Brain microvascular endothelial cell (primary cell): ENCODE data around the gene PTGER3.
A peak's percentile ranks its signal among the peaks of the same experiment; 100 is the strongest.

Source experiments
- DNase-seq: peaks from one replicate; pipeline ENCODE4 v3.0.0-alpha.2; 2020
- H3K27ac ChIP-seq: fragments of 250-450 bp; sonication (Bioruptor Pico); 2 replicates; pipeline ENCODE4 v1.5.1; 2020; ENCODE audit warnings: mild to moderate bottlenecking, moderate library complexity
- H3K27me3 ChIP-seq: fragments of 250-450 bp; sonication (Bioruptor Pico); replicated peaks from 2 replicates; pipeline ENCODE4 v1.5.1; 2020; ENCODE audit warnings: mild to moderate bottlenecking
- H3K36me3 ChIP-seq: fragments of 250-450 bp; sonication (Bioruptor Pico); replicated peaks from 2 replicates; pipeline ENCODE4 v1.5.1; 2020; ENCODE audit warnings: mild to moderate bottlenecking
- H3K4me3 ChIP-seq: 2 replicates; pipeline ENCODE4 v1.5.1; 2011; ENCODE audit warnings: low read depth, mild to moderate bottlenecking, control low read depth, low read length, moderate library complexity
- in situ Hi-C: cut with HindIII; loops from 2 replicates; pipeline ENCODE4 v1.10.0; 2017; ENCODE audit warnings: low sequenced_read_pairs, low pct_ligation_motif_present
- TF ChIP-seq, protein P1 (sequence below): IDR thresholded peaks from 2 replicates; pipeline ENCODE4 v1.5.1; 2011; ENCODE audit warnings: low read depth, mild to moderate bottlenecking, moderate library complexity, low read length, control low read depth, inconsistent platforms; ENCODE audit errors: missing control alignments

Gene PTGER3

DNA sequence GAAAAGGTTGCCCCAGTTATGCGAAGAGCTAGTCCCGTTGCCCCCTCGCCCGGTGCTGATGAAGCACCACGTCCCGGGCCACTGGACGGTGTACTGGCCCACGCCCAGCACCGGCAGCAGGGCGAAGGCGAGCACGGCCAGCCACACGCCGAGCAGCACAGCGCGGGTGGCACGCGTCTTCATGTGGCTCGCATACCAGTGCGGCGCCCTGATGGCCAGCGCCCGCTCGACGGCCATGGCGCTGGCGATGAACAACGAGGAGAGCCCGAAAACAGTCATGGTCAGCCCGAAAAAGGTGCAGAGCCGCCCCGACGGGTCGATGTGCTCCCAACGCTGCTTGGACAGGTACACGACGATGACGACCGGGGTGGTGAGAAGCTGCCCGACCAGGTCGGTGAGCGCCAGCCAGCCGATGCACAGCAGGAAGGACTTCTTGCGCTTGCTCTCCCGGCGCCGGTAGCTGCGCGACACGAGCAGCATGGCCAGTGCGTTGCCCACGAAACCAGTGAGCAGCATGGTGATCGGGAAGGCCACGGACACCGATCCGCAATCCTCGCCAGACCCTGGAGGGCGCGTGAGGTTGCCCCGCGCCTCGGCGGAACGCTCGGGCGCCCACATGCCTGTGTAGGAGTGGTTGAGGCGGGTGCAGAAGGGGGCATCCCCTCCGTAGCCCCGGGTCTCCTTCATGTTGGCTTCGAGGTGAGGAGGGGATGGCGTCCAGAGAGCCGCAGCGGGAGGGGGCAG, 553 bp downstream of the PTGER3 start:
- in situ Hi-C loops = no loop called here
- H3K27ac ChIP-seq = no peak overlapping the region
- H3K36me3 ChIP-seq = no peaks in the 10 kb centered on the region
- peaks cover 40% of the 10 kb centered on the region for H3K27me3 ChIP-seq
- TF ChIP-seq, protein P1, sequence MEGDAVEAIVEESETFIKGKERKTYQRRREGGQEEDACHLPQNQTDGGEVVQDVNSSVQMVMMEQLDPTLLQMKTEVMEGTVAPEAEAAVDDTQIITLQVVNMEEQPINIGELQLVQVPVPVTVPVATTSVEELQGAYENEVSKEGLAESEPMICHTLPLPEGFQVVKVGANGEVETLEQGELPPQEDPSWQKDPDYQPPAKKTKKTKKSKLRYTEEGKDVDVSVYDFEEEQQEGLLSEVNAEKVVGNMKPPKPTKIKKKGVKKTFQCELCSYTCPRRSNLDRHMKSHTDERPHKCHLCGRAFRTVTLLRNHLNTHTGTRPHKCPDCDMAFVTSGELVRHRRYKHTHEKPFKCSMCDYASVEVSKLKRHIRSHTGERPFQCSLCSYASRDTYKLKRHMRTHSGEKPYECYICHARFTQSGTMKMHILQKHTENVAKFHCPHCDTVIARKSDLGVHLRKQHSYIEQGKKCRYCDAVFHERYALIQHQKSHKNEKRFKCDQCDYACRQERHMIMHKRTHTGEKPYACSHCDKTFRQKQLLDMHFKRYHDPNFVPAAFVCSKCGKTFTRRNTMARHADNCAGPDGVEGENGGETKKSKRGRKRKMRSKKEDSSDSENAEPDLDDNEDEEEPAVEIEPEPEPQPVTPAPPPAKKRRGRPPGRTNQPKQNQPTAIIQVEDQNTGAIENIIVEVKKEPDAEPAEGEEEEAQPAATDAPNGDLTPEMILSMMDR = no peak
- DNase-seq = no peak
- H3K4me3 ChIP-seq = peak overlapping the region; percentile 47

DNA sequence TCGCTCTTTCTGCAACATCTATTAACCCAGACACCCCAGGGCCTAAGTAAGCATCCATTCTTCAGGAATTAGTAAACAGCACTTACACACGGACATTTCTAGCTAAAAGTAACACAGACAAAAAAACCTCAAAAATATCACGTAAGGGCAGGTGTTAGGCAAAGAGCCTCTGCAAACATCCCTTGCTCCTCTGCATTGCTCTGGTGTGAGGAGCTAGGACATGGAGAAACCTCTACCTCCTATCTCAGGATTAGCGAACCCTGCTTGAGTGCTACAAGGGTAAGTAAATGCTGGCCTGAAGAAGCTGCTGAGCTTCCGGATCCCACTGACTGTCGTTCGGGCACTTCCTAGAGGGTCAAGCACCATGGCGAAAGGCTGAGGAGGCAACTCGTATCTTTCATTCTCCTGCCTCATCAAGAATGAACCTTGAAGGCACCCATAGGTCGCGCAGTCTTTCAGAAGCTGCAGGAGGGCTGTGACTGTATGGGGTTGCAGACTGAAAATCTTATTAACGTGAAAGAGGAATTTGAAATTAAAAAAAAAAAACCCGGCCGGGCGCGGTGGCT, 2.1 kb downstream of the PTGER3 start:
- H3K27me3 ChIP-seq = peaks cover 40% of the 10 kb centered on the region
- no peaks in the 10 kb centered on the region for H3K36me3 ChIP-seq
- no peak overlapping the region for H3K27ac ChIP-seq
- no peak overlapping the region for H3K4me3 ChIP-seq
- no peak for DNase-seq
- TF ChIP-seq, protein P1 = no peak
- in situ Hi-C loops = no loop called here

DNA sequence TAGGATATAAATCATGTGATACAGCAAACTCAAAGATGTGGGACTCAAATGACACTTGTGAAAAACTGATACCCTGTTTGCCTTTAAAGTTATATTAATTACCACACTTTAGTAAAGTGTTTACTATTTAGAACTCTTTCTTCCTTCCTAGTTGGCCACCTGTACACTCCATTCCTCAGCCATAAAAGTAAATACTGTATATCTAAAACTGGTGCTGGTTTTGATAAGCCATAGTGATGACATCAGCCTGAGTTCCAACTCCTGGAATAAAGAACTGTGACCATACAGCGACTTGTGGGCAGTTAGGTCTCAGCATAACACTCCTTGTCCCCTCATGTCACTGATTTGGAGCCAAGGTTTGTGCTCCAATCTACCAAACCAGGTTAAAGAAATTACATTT, 2.8 kb downstream of the PTGER3 start:
- DNase-seq = no peak
- peaks cover 40% of the 10 kb centered on the region for H3K27me3 ChIP-seq
- no peak overlapping the region for H3K27ac ChIP-seq
- no peaks in the 10 kb centered on the region for H3K36me3 ChIP-seq
- TF ChIP-seq, protein P1 = no peak
- no peak overlapping the region for H3K4me3 ChIP-seq
- in situ Hi-C loops = no loop called here

DNA sequence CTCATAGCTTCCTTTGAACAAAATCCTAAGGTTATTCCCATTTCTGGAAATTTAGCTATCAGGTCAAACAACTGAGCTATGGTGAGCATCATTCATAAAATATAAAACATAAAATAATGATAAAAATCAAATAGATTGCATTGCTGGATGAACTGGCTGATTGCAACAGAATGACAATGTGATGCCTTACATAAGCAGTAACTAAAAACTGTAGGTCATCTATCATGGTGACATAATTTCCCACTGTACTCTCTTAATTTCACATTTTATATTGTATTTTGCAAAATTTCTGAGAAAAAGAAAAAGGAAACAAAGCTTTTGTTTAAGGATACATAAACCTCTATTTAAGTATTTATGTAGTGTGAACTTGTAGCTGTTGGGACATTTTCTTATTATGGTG, 4.6 kb downstream of the PTGER3 start:
- Histone ChIP-seq H3K27ac (no peak overlapping the region), H3K4me3 (no peak overlapping the region), H3K27me3 (peaks cover 28% of the 10 kb centered on the region), H3K36me3 (no peaks in the 10 kb centered on the region)
- TF ChIP-seq, protein P1 = no peak
- no peak for DNase-seq
- in situ Hi-C loops = no loop called here

DNA sequence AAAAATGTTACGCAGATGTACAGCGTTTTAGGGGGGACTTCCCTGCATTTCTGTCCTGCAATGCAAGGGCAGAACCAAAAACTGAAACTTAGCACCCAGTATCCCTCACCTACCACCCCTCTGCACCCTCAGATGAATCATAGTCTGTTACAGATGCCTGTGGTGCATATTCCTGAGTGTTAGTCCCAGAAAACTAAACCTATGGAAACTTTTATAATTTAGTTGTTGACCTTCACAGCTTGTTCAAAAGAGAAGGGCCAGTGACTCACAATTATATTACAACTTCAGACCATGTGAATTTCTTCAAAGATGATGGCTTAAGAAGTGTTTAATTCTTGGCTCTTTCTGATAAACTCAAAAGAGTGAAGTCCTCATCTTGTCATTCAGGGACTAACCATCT, 5.8 kb downstream of the PTGER3 start:
- H3K36me3 ChIP-seq = no peaks in the 10 kb centered on the region
- TF ChIP-seq, protein P1 = no peak
- in situ Hi-C loops = no loop called here
- peaks cover 15% of the 10 kb centered on the region for H3K27me3 ChIP-seq
- no peak overlapping the region for H3K4me3 ChIP-seq
- no peak for DNase-seq
- no peak overlapping the region for H3K27ac ChIP-seq

DNA sequence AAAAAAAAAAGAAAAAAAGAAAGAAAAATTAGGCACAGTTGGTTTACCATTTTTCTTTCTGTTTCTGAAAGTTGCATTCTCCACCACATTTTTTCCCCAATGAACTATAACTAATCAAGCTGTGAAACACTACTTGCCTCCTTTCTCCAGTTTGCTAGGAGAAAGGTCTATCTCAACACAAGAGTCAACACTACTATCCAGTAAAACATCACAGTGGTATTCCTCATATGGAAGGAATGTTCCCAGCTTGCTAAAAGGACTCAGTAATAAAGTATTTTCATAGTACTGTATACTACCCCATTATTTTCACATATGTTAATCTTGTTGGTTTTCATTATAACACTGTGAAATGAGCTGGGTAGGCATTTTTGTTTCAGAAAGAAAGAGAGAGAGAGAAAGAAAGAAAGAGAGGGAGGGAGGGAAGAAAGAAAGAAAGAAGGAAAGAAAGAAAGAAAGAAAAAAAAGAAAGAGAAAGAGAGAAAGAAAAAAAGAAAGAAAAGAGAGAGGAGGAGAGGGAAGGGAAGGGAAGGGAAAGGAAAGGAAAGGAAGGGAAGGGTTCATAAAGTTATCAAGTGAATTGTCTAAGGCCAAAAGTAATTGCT, 7.9 kb downstream of the PTGER3 start:
- TF ChIP-seq, protein P1 = no peak
- no peaks in the 10 kb centered on the region for H3K36me3 ChIP-seq
- no peak overlapping the region for H3K4me3 ChIP-seq
- no peaks in the 10 kb centered on the region for H3K27me3 ChIP-seq
- DNase-seq = no peak
- in situ Hi-C loops = no loop called here
- no peak overlapping the region for H3K27ac ChIP-seq
